CD4-positive, alpha-beta T cell treated with Interleukin-4 for 1 hour (primary cell): Measurements from ENCODE around the gene MYL5.
"Not testable (repeated sequence)": the region's sequence is repeated elsewhere in the genome, so short reads cannot be mapped to it uniquely, and the experiment has no call there.

Experiments used
- DNase-seq, 2 donors: peaks; one replicate each; pipeline ENCODE4 v3.0.0-alpha.2; 2020 to 2022

The MYL5 gene

GRCh38 chr4:674172-675035, at the start of gene MYL5, which contains the start of gene ATP5ME:
Gene MYL5, plus strand, starts transcription at chr4:674542. Its CDS starts 3,485 bp downstream, at chr4:678027.
Gene ATP5ME, minus strand, starts transcription at chr4:674276. Its CDS starts 29 bp downstream, at chr4:674247.
- peak; percentile 98 for DNase-seq

- no peak for DNase-seq
These were observed 49.4 kb upstream of the MYL5 start, which contains the start of gene PDE6B for GRCh38 chr4:624705-625590. Gene PDE6B, plus strand, starts transcription at chr4:625573. Its CDS starts 54 bp downstream, at chr4:625627.

GRCh38 chr4:625631-626161, 48.6 kb upstream of the MYL5 start:
- no peak for DNase-seq

GRCh38 chr4:626201-627091, 47.9 kb upstream of the MYL5 start:
- no peak for DNase-seq

GRCh38 chr4:627347-628125, 46.8 kb upstream of the MYL5 start:
- no peak for DNase-seq

- DNase-seq: no peak
These were observed 46.0 kb upstream of the MYL5 start for GRCh38 chr4:628311-628741.

- DNase-seq: no peak
These were observed 45.3 kb upstream of the MYL5 start for GRCh38 chr4:628821-629635.

- no peak for DNase-seq
These were observed 44.8 kb upstream of the MYL5 start for GRCh38 chr4:629636-629914.

GRCh38 chr4:629915-630641, 44.3 kb upstream of the MYL5 start:
- DNase-seq: no peak

GRCh38 chr4:630656-631055, 43.7 kb upstream of the MYL5 start:
- DNase-seq: no peak

GRCh38 chr4:632196-632790, 42.0 kb upstream of the MYL5 start:
- no peak for DNase-seq

- no peak for DNase-seq
These were observed 41.4 kb upstream of the MYL5 start for GRCh38 chr4:632926-633325.

- no peak for DNase-seq
These were observed 40.9 kb upstream of the MYL5 start for GRCh38 chr4:633406-633805.

GRCh38 chr4:633976-634598, 40.3 kb upstream of the MYL5 start:
- DNase-seq: no peak

- no peak for DNase-seq
These were observed 39.8 kb upstream of the MYL5 start for GRCh38 chr4:634599-634985.

- not testable (repeated sequence) for DNase-seq
These were observed 39.1 kb upstream of the MYL5 start for GRCh38 chr4:635066-635835.

- DNase-seq: no peak
These were observed 38.3 kb upstream of the MYL5 start for GRCh38 chr4:635851-636627.
